NCI-H2171 treated with DMSO at 0.1 percent for 48 hours (cell line): ENCODE results near the gene TTBK2.

Experiments used
- DNase-seq: peaks from one replicate; lab custom pipeline; 2025; lab: John Stamatoyannopoulos, UW

TTBK2 gene

DNA sequence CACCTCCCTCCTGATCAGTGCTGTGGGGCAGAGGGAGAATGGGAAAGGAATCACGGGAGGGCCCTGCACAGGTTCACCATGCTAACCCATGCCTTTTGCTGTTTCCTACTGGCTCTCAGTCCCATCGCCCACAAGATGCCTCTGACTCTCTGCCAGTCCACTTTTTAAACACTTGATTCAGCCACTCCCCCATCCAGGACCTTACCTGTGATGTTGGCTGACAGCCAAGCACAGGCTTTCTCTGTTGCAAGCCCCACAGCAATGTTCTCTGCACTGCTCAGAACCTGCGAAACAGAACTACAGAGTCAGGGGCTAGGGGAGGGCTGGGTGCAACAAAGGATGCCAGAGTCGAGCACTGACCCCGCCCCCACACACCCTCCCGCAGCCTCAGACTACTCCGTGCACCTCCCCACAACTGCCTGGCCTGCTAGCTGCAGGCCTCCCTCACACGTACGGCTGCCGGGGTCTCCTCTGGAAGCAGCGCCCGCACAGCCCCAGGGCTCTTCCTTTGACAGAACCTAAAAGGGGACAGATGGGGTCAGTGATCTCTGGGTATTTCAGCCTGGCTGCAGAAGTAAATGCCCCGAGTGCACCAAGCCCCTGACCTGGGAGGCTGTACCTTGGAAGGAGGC, 192.7 kb downstream of the TTBK2 start:
- DNase-seq = peak; percentile 28

DNA sequence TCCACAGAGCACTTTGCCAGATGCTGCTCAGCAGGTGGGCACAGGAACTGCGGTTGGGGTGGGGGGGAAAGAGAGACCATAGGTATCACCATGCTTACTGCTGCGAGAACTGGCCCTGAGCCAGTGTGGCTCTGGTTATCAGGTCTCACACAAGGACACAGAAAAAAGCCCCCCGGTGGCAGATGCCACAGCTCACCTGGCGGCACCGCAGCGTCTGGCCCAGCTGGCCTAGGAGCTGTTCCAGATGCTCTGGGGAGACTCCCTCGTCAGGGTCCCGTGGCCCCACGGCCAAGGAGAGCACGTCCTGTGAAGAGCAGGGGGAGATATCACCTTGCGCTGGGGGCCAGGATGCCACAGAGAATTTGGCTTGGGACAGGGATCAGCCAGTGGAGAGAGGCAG, 194.5 kb downstream of the TTBK2 start:
- peak; percentile 98 for DNase-seq

DNA sequence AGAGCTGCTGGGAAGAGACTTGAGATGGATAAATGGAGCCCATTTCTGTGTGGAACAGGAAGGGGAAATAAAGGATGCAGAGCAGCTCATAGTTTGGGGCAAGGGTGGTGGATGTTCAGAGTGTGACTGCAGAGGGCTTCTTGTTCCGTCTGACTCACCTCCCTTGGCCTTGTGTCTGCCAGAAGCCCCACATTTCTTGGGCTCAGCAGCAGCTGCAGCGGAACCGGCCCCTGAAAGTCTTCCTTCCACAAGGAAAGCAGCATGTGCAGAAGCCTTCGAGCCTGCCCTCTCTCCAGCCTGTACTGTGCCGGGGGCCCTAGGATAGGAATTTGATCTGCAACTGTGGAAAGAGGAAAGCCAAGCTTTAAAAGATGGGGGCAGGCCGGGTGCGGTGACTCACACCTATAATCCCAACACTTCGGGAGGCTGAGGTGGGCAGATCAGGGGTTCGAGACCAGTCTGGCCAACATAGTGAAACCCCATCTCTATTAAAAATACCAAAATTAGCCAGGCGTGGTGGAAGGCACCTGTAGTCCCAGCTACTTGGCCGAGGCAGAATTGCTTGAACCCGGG, 195.2 kb downstream of the TTBK2 start:
- no peak for DNase-seq

DNA sequence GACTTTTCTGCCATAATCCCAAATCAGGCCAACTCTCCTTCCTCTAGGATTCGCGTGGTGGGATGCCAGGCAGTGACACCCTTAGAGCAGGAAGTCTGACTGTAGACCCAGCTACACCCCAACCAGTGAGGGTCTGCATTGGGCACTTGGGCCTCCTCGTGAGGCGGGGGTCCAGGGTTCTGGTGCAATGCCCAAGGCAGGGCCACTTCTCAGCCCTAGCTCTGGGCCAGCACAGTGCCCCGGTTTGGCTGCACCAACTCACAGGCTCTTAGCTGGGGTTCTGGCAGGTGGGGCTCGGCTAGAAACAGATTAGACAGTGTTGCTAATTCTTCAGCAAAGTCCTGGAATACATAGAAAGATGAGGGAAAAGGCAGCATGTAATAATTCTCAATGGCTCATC, 196.3 kb downstream of the TTBK2 start:
- no peak for DNase-seq

DNA sequence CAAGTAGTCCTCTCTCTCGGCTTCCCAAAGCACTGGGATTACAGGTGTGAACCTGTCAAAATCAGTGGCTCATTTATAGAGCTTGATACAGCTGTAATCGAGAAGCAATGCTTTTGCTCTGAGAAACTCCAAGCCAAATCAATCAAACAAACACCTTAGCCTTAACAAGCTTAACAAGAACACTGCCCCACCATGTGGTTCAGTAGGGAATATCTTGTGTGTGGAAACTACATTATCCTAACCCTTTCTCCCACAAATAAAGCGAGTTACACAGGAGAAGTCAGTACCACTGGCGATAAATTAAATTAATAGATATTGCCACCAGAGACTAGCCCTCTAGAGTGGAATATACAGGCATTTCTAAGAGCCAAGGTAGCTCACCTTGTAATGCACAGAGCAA, 197.5 kb downstream of the TTBK2 start:
- DNase-seq = no peak

DNA sequence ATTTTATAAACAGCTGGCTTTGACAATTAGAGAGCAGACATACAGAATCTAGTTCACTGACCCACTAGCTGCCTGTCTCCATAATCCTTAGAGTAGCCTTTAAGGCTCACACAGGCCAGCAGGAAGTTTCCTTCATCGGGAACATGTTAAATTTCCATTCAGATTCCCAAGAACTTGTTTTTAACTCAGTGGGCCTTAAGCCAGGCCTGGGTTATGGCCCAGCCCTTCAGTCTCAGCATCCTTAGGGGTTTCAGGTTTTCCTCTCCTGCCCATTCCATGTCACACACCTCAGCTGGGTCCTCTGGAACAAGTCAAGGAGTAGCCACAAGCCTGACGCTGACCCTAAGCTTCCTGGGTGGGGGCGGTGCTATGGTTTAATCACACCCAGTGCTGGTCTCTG, 198.7 kb downstream of the TTBK2 start:
- DNase-seq = no peak

DNA sequence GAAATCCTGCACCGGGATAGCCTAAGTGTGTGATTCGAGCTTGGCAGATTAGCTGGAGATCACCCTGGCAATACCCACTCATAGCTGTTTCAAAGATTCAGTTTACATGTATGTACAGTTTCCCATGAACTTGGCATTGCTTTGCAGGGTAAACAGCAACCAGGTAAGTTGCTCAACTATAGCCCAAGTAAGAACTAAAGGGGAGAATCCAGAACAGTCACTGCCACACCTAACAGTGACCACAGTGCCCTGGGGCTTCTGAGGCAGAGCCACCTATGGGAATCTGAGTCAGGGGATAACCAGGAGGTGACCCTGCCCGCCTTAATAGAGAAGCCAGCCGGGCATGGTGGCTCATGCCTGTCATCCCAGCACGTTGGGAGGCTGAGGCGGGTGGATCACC, 199.6 kb downstream of the TTBK2 start:
- no peak for DNase-seq

DNA sequence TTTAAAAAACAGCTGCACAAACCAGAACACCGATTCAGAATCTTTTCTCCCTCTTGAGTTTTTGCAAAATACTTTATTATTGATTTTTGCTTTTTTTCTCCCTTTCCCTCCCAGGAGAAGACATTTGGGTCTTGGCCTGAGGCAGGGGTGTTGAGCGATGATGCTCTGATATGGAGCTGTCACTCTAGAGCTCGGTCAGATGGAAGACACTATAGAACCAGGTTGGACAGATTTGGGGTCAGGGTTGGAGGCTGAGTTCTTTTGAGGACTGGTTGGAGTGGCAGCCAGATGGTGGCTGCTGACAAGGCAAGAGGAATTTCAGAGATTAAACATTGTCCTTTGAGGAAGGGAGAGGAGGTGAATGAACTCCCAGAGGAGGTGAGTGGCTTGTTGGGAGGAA, 200.5 kb downstream of the TTBK2 start:
- no peak for DNase-seq

DNA sequence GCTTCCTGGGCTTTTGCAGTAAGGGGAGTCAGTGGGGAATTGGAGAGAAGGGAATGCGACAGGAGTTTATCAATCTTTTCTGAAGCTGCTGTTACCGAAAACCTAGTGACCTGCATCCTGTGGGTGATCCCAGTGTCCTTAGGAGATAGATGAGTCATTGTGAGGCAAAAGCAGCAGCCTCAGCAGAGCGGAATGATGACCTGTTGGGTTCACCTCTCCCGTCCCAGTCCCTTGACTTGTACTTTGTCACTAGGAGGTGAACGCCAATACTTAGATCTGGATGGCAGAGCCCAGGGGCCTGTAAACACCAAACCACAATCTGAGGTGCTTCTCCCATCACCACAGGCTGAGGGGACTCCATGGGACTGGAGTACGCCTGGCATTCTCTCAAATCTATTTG, 201.5 kb downstream of the TTBK2 start:
- DNase-seq = no peak

DNA sequence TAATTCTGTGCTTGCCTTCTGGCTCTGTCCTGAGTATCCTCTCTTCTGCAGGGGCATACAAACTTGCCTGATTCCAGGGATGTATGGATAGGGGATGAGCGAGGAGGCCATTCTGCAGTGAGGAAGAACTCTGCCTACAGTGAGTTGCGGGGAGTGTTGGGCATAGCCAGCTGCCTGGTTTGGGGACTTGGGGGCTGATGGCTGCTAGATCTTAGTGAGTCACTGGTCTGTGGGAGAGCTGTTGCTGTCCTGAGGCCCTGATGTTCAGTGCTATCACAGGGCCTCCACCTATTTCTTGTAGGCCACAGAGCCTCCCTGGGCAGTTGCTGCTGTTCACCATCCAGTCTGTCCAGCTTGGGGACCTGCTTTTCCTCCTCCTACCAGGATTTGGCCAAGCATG, 204.0 kb downstream of the TTBK2 start:
- DNase-seq = no peak

DNA sequence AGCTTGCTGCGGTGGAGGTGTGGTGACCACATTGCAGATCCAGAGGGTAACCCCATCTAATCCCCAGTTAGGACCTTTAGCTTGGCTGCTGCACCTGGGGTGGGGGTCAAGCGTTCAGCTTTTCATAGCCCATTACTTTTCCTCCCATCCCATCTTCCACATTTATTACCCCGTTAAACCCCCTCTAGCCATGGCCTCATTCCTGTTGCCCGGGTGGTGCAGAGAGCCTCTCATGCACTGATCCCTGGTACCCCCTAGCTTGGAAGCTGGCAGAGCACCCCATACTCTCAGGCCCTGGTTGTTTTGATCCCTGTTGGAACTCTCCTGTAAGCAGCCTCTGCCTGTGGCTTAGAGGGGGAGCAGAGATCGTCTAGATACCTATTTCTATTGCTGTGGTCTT, 204.5 kb downstream of the TTBK2 start:
- no peak for DNase-seq

DNA sequence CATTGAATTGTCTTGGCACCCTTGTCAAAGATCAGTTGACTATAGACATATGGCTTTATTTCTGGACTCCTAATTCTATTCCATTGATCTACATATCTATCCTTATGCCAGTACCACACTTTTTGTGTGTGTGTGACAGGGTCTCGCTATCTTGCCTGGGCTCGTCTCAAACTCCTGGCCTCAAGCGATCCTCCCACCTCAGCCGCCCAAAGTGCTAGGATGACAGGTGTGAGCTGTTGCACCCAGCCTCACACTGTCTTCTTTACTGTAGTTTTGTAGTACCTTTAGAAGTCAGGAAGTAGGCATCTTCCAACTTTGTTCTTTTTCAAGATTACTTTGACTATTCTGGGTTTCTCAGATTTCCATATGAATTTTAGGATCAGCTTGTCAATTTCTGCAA, 208.0 kb downstream of the TTBK2 start:
- peak; percentile 68 for DNase-seq

DNA sequence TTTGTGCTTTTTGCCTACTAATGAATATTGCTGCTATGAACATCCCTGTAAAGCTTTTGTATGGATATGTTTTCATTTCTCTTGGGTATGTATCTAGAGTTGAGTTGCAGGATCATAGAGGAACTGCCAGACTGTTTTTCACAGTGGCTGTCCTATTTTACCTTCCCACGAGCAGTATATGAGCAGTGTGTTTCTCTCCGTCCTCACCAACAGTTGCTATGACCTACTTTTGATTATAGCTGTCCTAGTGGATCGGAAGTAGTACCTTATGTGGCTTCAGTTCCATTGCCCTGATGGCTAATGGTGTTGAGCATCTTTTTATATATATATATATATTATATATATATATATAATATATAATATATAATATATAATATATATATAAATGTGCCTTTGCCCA, 208.8 kb downstream of the TTBK2 start:
- no peak for DNase-seq

DNA sequence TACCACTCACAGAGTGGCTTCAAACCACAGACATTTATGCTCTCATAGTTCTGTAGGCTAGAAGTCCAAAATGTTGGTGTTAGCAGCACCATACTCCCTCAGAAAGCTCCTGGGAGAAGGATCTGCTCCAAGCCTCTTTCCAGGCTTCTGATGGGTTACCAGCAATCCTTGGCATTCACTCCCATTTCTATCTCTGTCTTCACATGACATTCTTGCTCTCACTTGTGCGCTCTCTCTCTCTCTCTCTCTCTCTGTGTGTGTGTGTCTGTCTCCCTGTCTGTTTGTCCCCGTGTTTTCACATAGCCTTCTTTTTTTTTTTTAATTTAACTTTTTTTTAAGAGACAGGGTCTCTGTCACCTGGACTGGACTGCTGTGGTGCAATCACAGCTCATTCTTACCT, 209.9 kb downstream of the TTBK2 start:
- DNase-seq = no peak

DNA sequence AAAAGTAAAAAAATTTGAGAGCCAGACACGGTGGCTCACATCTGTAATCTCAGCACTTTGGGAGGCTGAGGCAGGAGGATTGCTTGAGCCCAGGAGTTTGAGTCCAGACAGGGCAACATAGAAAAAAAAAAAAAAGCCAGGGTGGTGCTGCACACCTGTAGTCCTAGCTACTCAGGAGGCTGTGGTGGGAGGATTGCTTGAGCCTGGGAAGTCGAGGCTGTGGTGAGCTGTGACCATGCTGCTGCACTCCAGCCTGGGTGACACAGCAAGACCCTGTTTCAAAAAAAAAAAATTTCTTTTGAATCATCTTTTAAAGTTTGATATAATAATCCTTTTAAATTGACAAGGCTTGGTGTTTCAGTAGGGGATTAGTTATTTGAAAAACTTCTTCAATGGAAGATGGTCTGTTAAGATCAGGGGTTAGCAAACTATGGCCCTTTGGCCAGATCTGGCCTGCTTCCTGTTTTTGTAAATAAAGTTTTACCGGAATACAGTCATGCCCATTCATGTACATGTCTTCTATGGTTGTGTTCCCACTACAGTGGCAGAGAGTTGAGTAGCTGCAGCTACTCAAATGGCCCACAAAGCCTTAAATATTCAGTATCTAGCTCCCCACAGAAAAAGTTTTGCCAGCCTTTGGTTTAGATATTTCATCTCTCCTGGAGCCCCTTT, 212.6 kb downstream of the TTBK2 start:
- DNase-seq = no peak

DNA sequence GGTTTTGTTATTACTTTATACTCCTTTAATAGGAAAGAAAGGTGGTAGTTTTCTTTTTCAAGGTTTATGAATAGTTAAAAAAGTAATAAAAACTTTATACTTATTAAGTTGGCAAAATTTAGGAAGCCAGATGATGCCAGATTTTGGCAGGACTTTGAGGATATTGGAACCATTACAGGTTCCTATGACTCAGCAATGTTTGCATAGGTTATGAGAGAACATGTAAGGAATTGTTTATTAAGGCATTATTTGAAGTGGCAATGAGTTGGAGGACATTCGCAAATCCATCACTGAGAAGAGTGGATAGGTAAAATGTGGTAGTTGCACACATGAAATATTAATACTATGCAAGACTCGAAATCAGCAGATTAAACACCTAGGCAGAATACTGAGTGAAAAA, 213.5 kb downstream of the TTBK2 start:
- DNase-seq = no peak

DNA sequence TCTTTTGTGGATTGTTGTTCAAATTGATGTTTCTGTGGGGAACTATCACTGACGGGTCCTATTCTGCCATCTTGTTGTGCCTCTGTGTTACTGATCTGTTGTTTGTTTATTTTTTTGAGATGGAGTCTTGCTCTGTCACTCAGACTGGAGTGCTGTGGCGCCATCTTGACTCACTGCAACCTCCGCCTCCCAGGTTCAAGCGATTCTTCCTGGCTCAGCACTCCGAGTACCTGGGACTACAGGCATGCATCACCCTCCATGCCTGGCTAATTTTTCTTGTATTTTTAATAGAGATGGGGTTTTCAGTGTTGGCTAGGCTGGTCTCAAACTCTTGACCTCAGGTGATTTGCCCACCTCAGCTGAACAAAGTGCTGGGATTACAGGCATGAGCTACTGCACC, 215.2 kb downstream of the TTBK2 start:
- DNase-seq = no peak

DNA sequence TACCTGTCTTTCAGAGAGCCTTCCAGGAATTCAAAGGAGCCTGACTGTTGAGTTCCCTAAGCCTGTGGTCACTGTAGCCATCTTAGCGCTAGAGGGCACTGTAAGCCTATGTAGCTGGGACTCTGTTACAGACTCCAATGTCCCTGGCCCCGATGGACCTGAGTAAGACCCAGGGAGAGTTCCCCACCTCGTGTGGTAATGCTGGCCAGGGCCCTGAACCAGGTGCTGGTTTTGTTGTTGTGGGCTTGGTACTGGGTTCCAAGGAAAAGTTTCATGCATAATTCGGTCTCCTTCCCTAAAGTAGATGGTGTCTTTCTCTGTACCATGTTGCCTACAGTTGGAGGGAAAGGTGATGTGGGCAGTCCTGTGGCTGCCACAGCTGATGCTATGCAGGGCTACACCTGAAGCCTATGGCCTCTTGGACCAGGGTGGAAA, 216.1 kb downstream of the TTBK2 start:
- peak; percentile 64 for DNase-seq

DNA sequence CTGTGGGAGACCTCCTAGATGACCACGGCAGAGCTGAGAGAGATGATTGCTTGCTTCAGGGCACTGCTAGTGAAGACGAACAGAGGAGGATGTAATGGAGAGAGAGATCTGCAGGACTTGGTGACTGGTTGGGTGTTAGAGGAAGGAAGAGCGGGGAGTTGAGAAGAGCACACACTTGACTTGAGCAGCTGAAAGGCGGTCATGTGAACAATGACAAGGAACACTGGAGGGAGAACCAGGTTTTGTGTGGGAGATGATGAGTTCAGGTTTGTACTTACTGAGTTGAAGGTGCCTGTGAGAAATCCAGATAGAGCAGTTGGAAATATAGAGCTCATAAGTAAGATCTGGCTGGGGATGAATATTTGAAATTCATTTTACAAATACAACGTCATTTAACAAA, 224.0 kb downstream of the TTBK2 start:
- no peak for DNase-seq

DNA sequence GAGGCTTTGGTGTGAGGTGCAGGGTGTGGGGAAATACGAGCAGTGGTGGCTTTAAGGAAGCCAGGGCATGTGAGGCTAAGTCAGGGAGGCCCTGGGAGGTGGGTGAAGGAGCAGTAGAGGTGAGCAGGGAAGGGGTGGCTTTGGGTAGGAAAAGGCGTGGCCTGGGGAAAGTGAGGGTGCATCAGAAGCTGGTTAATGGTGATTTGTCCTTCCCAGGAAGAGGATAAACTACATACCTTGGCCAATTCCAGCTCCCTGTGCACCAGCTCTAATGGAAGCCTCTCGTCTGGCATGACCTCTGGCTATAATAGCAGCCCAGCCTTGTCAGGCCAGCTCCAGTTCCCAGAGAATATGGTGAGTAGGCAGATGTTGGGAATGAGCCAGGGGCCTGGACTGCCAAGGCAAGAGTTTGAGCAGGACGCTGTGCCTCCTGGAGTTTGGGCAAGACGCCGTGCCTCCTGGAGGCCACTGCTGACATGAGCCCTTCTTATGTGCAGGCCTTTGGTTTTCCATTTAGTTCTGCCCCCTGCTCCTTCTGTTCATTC, 225.0 kb downstream of the TTBK2 start:
- DNase-seq = no peak

DNA sequence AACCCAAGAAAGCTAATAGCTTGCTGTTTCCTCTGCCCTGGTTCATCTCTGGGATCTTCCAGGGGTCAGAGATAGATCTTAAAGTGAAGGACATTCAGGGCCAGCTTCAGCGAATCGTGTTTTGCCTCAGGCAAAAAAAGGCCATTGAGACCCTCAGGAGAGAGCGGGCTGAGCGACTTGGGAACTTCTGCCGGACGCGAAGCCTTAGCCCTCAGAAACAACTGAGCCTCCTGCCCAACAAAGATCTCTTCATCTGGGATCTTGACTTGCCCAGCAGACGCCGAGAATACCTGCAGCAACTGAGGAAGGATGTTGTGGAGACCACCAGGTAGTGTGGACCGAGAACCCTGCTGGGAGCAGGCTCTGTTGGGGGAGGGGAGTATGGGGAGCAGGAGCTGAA, 226.2 kb downstream of the TTBK2 start:
- DNase-seq = no peak

DNA sequence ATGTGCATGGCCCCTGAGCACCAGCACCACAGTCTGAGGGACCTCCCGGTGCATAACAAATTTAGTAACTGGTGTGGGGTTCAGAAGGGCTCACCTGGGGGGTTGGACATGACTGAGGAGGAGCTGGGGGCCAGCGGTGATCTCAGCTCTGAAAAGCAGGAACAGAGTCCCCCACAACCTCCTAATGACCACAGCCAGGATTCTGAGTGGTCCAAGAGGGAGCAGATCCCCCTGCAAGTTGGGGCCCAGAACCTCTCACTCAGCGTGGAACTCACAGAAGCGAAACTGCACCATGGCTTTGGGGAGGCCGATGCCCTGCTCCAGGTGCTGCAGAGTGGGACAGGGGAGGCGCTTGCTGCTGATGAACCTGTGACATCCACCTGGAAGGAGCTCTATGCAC, 226.6 kb downstream of the TTBK2 start:
- no peak for DNase-seq

DNA sequence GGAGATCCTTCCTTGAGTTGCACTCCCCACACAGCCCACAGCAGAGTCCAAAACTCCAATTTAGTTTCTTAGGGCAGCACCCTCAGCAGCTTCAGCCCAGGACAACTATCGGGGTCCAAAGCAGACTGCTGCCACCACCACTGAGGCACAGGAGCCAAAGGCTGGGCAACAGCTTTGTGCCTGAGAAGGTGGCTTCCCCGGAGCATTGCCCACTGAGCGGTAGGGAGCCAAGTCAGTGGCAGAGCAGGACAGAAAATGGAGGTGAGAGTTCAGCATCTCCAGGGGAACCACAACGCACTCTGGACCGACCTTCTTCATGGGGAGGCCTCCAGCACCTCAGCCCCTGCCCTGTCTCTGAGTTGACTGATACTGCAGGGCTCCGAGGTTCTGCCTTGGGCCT, 227.1 kb downstream of the TTBK2 start:
- DNase-seq = no peak

DNA sequence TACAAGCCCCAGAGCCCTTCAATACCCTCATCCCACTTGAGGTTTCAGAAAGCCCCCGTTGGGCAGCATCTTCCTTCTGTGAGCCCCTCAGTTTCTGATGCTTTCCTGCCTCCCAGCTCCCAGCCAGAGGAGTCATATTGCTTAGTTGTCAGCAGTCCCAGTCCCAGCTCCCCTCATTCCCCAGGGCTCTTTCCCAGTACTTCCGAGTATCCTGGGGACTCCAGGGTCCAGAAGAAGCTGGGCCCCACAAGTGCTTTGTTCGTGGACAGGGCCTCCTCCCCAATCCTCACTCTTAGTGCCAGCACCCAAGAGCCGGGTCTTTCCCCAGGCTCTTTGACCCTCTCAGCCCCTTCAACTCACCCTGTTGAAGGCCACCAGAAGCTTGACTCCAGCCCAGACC, 227.6 kb downstream of the TTBK2 start:
- no peak for DNase-seq
